ENCODE results near the gene RHBDF1. TPM values are rescaled to one million over a fixed set of nuclear protein-coding genes. Genes with fewer than 3 reads are reported as not detected.

RHBDF1 gene
- total RNA-seq, 1 experiment from 2014 or later, result 60.8 TPM

- Mint-ChIP-seq H3K4me1 (peaks cover 7% of the 10 kb centered on the region), H3K27me3 (ENCODE audit: low read depth) (no peaks in the 10 kb centered on the region), H3K36me3 (peaks cover 31% of the 10 kb centered on the region), H3K27ac (no peak overlapping the region), H3K9me3 (no peaks in the 10 kb centered on the region), H3K4me3 (no peak overlapping the region)
- TF ChIP-seq NFATC4 (CRISPR knock-in tag; IDR thresholded peaks at IDR 0.05) (no peak), AR (CRISPR knock-in tag; IDR thresholded peaks at IDR 0.05) (no peak), CBFB (CRISPR knock-in tag; IDR thresholded peaks at IDR 0.05; ENCODE audit: low read depth) (no peak), ZBTB43 (CRISPR knock-in tag; IDR thresholded peaks at IDR 0.05) (no peak), CDX4 (CRISPR knock-in tag; IDR thresholded peaks at IDR 0.05; ENCODE audit: borderline replicate concordance) (no peak), HMGA2 (CRISPR knock-in tag; IDR thresholded peaks at IDR 0.05) (no peak), ELF4 (CRISPR knock-in tag; IDR thresholded peaks at IDR 0.05; ENCODE audit: low read depth) (no peak), HMGXB4 (CRISPR knock-in tag; IDR thresholded peaks at IDR 0.05) (no peak), ZNF232 (CRISPR knock-in tag; IDR thresholded peaks at IDR 0.05) (no peak), MXD4 (CRISPR knock-in tag; IDR thresholded peaks at IDR 0.05; ENCODE audit: borderline replicate concordance) (no peak)
- no peak for ATAC-seq
- no peak for DNase-seq (ENCODE audit: low spot score)
- POLR2A ChIA-PET, result interaction anchor here (1.1 to 1.2 kb wide), 2 partner anchors 9 to 33 kb away, joined by 4 read pairs; no protein-coding TSS in a partner anchor
- CTCF ChIA-PET, result interaction anchor here (0.5 to 16.9 kb wide), 6 partner anchors 10 to 289 kb away, joined by 3 to 493 read pairs (median 4); partner anchors contain the start of gene POLR3K
Observed at GRCh38 chr16:62968-63391, 9.5 kb downstream of the RHBDF1 start.

GRCh38 chr16:62283-62967 lies 10.0 kb downstream of the RHBDF1 start:
- H3K27me3 Mint-ChIP-seq (ENCODE audit: low read depth), result no peaks in the 10 kb centered on the region
- CTCF ChIA-PET, result interaction anchor here (0.7 to 16.9 kb wide), 6 partner anchors 9 to 45 kb away, joined by 3 to 493 read pairs (median 4); partner anchors contain the start of genes POLR3K and SNRNP25
- no peak overlapping the region for H3K4me3 Mint-ChIP-seq
- peaks cover 3% of the 10 kb centered on the region for H3K4me1 Mint-ChIP-seq
- ATAC-seq (no peak), DNase-seq (ENCODE audit: low spot score) (no peak)
- POLR2A ChIA-PET, result interaction anchor here (1.1 to 1.2 kb wide), 2 partner anchors 9 to 34 kb away, joined by 4 read pairs; no protein-coding TSS in a partner anchor
- no peak overlapping the region for H3K27ac Mint-ChIP-seq
- H3K36me3 Mint-ChIP-seq, result peaks cover 34% of the 10 kb centered on the region
- H3K9me3 Mint-ChIP-seq, result no peaks in the 10 kb centered on the region
- TF ChIP-seq IRF2 (CRISPR knock-in tag; IDR thresholded peaks at IDR 0.05; ENCODE audit: borderline replicate concordance, low read depth), result no peak
- no peak for TF ChIP-seq AFF4 (CRISPR knock-in tag; IDR thresholded peaks at IDR 0.05; ENCODE audit: borderline replicate concordance)
- no peak for TF ChIP-seq ZSCAN18 (CRISPR knock-in tag; IDR thresholded peaks at IDR 0.05)
- no peak for TF ChIP-seq ZNF121 (CRISPR knock-in tag; IDR thresholded peaks at IDR 0.05)
- TF ChIP-seq ETV6 (CRISPR knock-in tag; IDR thresholded peaks at IDR 0.05), result no peak
- TF ChIP-seq ZNF263 (CRISPR knock-in tag; IDR thresholded peaks at IDR 0.05; ENCODE audit: low read depth), result no peak
- no peak for TF ChIP-seq RELA (CRISPR knock-in tag; IDR thresholded peaks at IDR 0.05; ENCODE audit: borderline replicate concordance)
- no peak for TF ChIP-seq ZNF425 (CRISPR knock-in tag; conservative IDR thresholded peaks at IDR 0.05)
- TF ChIP-seq CREB1 (CRISPR knock-in tag; IDR thresholded peaks at IDR 0.05), result no peak

Data from WTC11 (cell line).